GM19099 (cell line): ENCODE data around the gene TLE4.

Experiments
- POLR2A ChIP-seq: IDR thresholded peaks from 3 replicates; pipeline ENCODE4 v1.6.1; 2011; ENCODE audit warnings: low read depth; ENCODE audit not compliant: insufficient read length; ENCODE audit errors: extremely low read depth

Gene TLE4

GRCh38 chr9:79674052-79674777 is 102.5 kb downstream of the TLE4 start:
- TF ChIP-seq POLR2A: no peak

GRCh38 chr9:79681576-79681975 is 109.8 kb downstream of the TLE4 start:
- no peak for TF ChIP-seq POLR2A

- TF ChIP-seq POLR2A: no peak
Measured at GRCh38 chr9:79682076-79682736, 110.4 kb downstream of the TLE4 start.

GRCh38 chr9:79684059-79684458 is 112.3 kb downstream of the TLE4 start:
- TF ChIP-seq POLR2A: no peak

GRCh38 chr9:79684711-79685575 is 113.2 kb downstream of the TLE4 start:
- TF ChIP-seq POLR2A: no peak

GRCh38 chr9:79685577-79685976 is 113.8 kb downstream of the TLE4 start:
- no peak for TF ChIP-seq POLR2A

GRCh38 chr9:79686381-79687130 is 114.8 kb downstream of the TLE4 start:
- TF ChIP-seq POLR2A: no peak

- no peak for TF ChIP-seq POLR2A
Measured at GRCh38 chr9:79687131-79687447, 115.3 kb downstream of the TLE4 start.

GRCh38 chr9:79688363-79688762 is 116.6 kb downstream of the TLE4 start:
- TF ChIP-seq POLR2A: no peak

- no peak for TF ChIP-seq POLR2A
Measured at GRCh38 chr9:79689576-79689975, 117.8 kb downstream of the TLE4 start.

GRCh38 chr9:79691496-79691895 is 119.7 kb downstream of the TLE4 start:
- TF ChIP-seq POLR2A: no peak

GRCh38 chr9:79692857-79693571 is 121.2 kb downstream of the TLE4 start:
- TF ChIP-seq POLR2A: no peak

- TF ChIP-seq POLR2A: no peak
Measured at GRCh38 chr9:79693750-79694149, 122.0 kb downstream of the TLE4 start.

- TF ChIP-seq POLR2A: no peak
Measured at GRCh38 chr9:79694208-79694607, 122.4 kb downstream of the TLE4 start.
